H1 (cell line): Measurements from ENCODE around the gene PTCHD1. TPM values are rescaled to one million over a fixed set of nuclear protein-coding genes. Genes with fewer than 3 reads are reported as not detected.

Experiments used
- CTCF ChIA-PET: fragments of 300-600 bp; sonication (Branson Sonifier 250); formaldehyde crosslinking; loops from one replicate; lab custom pipeline; 2021; ENCODE audit not compliant: partially characterized antibody; lab: Charles Lee
- POLR2A ChIA-PET: fragments of 300-600 bp; sonication (Branson Sonifier 250); formaldehyde crosslinking; loops from one replicate; lab custom pipeline; 2021; ENCODE audit warnings: inconsistent platforms; ENCODE audit not compliant: partially characterized antibody; lab: Charles Lee
- DNase-seq, 2 experiments: peaks; one replicate each; pipeline versions ENCODE4 v3.0.0 to v3.0.0-alpha.2; 2010 to 2022; ENCODE audit warnings: low spot score in 2 of 2, low read depth in 1 of 2, mixed read lengths in 1 of 2
- FAIRE-seq: peaks from 2 replicates; lab custom pipeline; 2011; peaks lifted over from hg19 to GRCh38; lab: Jason Lieb, UNC
- H2AFZ ChIP-seq: 2 replicates; pipeline ENCODE4 v1.8.1; 2012; ENCODE audit warnings: low read length, inconsistent platforms
- H2AK5ac ChIP-seq: 2 replicates; pipeline ENCODE4 v1.6.1; 2013; ENCODE audit warnings: low read depth, low read length
- H2BK120ac ChIP-seq: replicated peaks from 2 replicates; pipeline ENCODE3; 2013; ENCODE audit warnings: low read depth, low read length, inconsistent platforms
- H2BK12ac ChIP-seq: 2 replicates; pipeline ENCODE4 v1.6.1; 2013; ENCODE audit warnings: low read depth, low read length
- H2BK15ac ChIP-seq: 2 replicates; pipeline ENCODE4 v1.6.1; 2013; ENCODE audit warnings: low read length
- H2BK20ac ChIP-seq: 2 replicates; pipeline ENCODE4 v1.6.1; 2013; ENCODE audit warnings: low read length
- H2BK5ac ChIP-seq: 2 replicates; pipeline ENCODE4 v1.6.1; 2013; ENCODE audit warnings: low read depth, low read length
- H3K14ac ChIP-seq: 2 replicates; pipeline ENCODE4 v1.6.1; 2013; ENCODE audit warnings: inconsistent platforms; ENCODE audit not compliant: insufficient read length
- H3K18ac ChIP-seq: 2 replicates; pipeline ENCODE4 v1.6.1; 2013; ENCODE audit warnings: low read length; ENCODE audit errors: extremely low read depth
- H3K23ac ChIP-seq: 2 replicates; pipeline ENCODE4 v1.6.1; 2013; ENCODE audit warnings: inconsistent platforms; ENCODE audit not compliant: insufficient read length
- H3K23me2 ChIP-seq: 2 replicates; pipeline ENCODE4 v1.6.1; 2013; ENCODE audit warnings: low read depth, low read length
- H3K27ac ChIP-seq: 2 replicates; pipeline ENCODE4 v1.6.1; 2011; ENCODE audit warnings: low read depth, low read length, inconsistent platforms
- H3K27me3 ChIP-seq, 4 experiments: replicated peaks in 1 of 4; 1 replicate in 1 of 4; 2 replicates in 3 of 4; pipeline versions ENCODE4 v1.6.1 to v1.8.1; 2011 to 2013; ENCODE audit warnings: low read length in 3 of 4, mild to moderate bottlenecking in 3 of 4, inconsistent platforms in 2 of 4, mixed read lengths in 2 of 4, moderate library complexity in 1 of 4; ENCODE audit not compliant: control insufficient read depth in 3 of 4, insufficient read depth in 3 of 4; ENCODE audit errors: extremely low read depth in 1 of 4
- H3K36me3 ChIP-seq, 4 experiments: 2 replicates each; pipeline versions ENCODE4 v1.6.1 to v1.8.1; 2011 to 2013; ENCODE audit warnings: mild to moderate bottlenecking in 4 of 4, low read length in 3 of 4, moderate library complexity in 2 of 4, control low read depth in 1 of 4, inconsistent platforms in 1 of 4; ENCODE audit not compliant: insufficient read depth in 4 of 4, control insufficient read depth in 2 of 4
- H3K4ac ChIP-seq: replicated peaks from 2 replicates; pipeline ENCODE3; 2013; ENCODE audit warnings: low read length, low read depth, mixed read lengths, inconsistent platforms; ENCODE audit not compliant: insufficient read length
- H3K4me1 ChIP-seq, 4 experiments: replicated peaks in 1 of 4; 1 replicate in 1 of 4; 2 replicates in 3 of 4; pipeline versions ENCODE4 v1.6.1 to v1.8.1; 2011 to 2013; ENCODE audit warnings: low read length in 3 of 4, inconsistent platforms in 2 of 4, mixed read lengths in 1 of 4; ENCODE audit not compliant: insufficient read depth in 4 of 4, control insufficient read depth in 3 of 4
- H3K4me2 ChIP-seq, 2 experiments: 2 replicates each; pipeline versions ENCODE4 v1.6.1 to v1.8.1; 2011 to 2013; ENCODE audit warnings: low read depth in 2 of 2, low read length in 2 of 2, control low read depth in 1 of 2, inconsistent platforms in 1 of 2, mild to moderate bottlenecking in 1 of 2; ENCODE audit not compliant: insufficient read depth in 1 of 2
- H3K4me3 ChIP-seq, 4 experiments: fragments of 200-600, 300-600 bp in 1 of 4; sonication (generic), shearing (Covaris generic), sonication (Bioruptor Twin) in 1 of 4; 2 replicates each; pipeline versions ENCODE4 v1.5.1 to v1.8.1; 2011 to 2016; ENCODE audit warnings: low read length in 4 of 4, low read depth in 3 of 4, control low read depth in 2 of 4, inconsistent platforms in 2 of 4, mild to moderate bottlenecking in 2 of 4, mixed read lengths in 1 of 4, moderate library complexity in 1 of 4; ENCODE audit not compliant: insufficient read depth in 2 of 4; ENCODE audit errors: extremely low read depth in 1 of 4
- H3K56ac ChIP-seq: replicated peaks from 2 replicates; pipeline ENCODE3; 2013; ENCODE audit warnings: low read depth, mild to moderate bottlenecking, mixed read lengths, low read length, inconsistent platforms; ENCODE audit not compliant: insufficient read length
- H3K79me1 ChIP-seq: 2 replicates; pipeline ENCODE4 v1.6.1; 2013; ENCODE audit warnings: low read depth, low read length, control low read depth
- H3K79me2 ChIP-seq, 2 experiments: 2 replicates each; pipeline versions ENCODE4 v1.6.1 to v1.8.1; 2012 to 2013; ENCODE audit warnings: low read length in 2 of 2, mild to moderate bottlenecking in 2 of 2, inconsistent platforms in 1 of 2; ENCODE audit not compliant: insufficient read depth in 2 of 2, control insufficient read depth in 1 of 2
- H3K9ac ChIP-seq, 4 experiments: replicated peaks in 1 of 4; 1 replicate in 1 of 4; 2 replicates in 3 of 4; pipeline versions ENCODE4 v1.6.1 to v1.8.1; 2011 to 2013; ENCODE audit warnings: low read depth in 3 of 4, low read length in 3 of 4, control low read depth in 2 of 4, mild to moderate bottlenecking in 2 of 4, moderate library complexity in 2 of 4, inconsistent platforms in 1 of 4; ENCODE audit errors: extremely low read depth in 1 of 4
- H3K9me3 ChIP-seq, 2 experiments: 2 replicates each; pipeline versions ENCODE4 v1.6.1 to v1.8.1; 2012 to 2013; ENCODE audit warnings: mild to moderate bottlenecking in 2 of 2, moderate library complexity in 2 of 2, control low read depth in 1 of 2, inconsistent platforms in 1 of 2, low read depth in 1 of 2, low read length in 1 of 2, mixed read lengths in 1 of 2; ENCODE audit not compliant: insufficient read depth in 2 of 2
- H4K20me1 ChIP-seq, 2 experiments: replicated peaks in 1 of 2; 2 replicates each; pipeline versions ENCODE3 to v1.8.1; 2011 to 2013; ENCODE audit warnings: inconsistent platforms in 2 of 2, low read length in 2 of 2, mild to moderate bottlenecking in 1 of 2; ENCODE audit not compliant: insufficient read depth in 2 of 2, control insufficient read depth in 1 of 2
- H4K5ac ChIP-seq: 2 replicates; pipeline ENCODE4 v1.6.1; 2013; ENCODE audit warnings: low read length, low read depth, mixed read lengths, inconsistent platforms; ENCODE audit not compliant: insufficient read length
- H4K8ac ChIP-seq: 2 replicates; pipeline ENCODE4 v1.8.0; 2013; ENCODE audit warnings: mild to moderate bottlenecking, moderate library complexity, low read length, inconsistent platforms; ENCODE audit not compliant: insufficient read depth; ENCODE audit errors: extremely low read depth
- H4K91ac ChIP-seq: replicated peaks from 2 replicates; pipeline ENCODE3; 2013; ENCODE audit warnings: low read length, mixed read lengths, inconsistent platforms; ENCODE audit not compliant: insufficient read length
- BACH1 ChIP-seq: IDR thresholded peaks from 2 replicates; pipeline ENCODE4 v1.6.1; 2012; ENCODE audit warnings: low read length, improper control_type of control experiment
- FOSL1 ChIP-seq: IDR thresholded peaks from 2 replicates; pipeline ENCODE4 v1.6.1; 2011; ENCODE audit warnings: mild to moderate bottlenecking, low read depth, low read length, moderate library complexity; ENCODE audit not compliant: insufficient read depth
- KDM4A ChIP-seq: IDR thresholded peaks from one replicate; pipeline ENCODE4 v1.7.1; 2012; ENCODE audit warnings: low read depth, mild to moderate bottlenecking, moderate library complexity, low read length, inconsistent platforms; ENCODE audit not compliant: severe bottlenecking
- SAP30 ChIP-seq: fragments of 300-600 bp; sonication (generic); IDR thresholded peaks from 2 replicates; pipeline ENCODE4 v1.7.1; 2012; ENCODE audit warnings: low read length, moderate library complexity, mild to moderate bottlenecking, inconsistent platforms; ENCODE audit not compliant: insufficient read depth, insufficient replicate concordance
- SIX5 ChIP-seq: IDR thresholded peaks from 2 replicates; pipeline ENCODE4 v1.6.1; 2011; ENCODE audit warnings: mild to moderate bottlenecking, low read depth, low read length
- WGBS, 2 experiments: shearing (Covaris generic) in 1 of 2; methylation state at CpG; one replicate each; pipeline versions ENCODE4 v1.1.6 to v1.1.7; 2013 to 2015; ENCODE audit warnings: low lambda C conversion rate in 2 of 2, mixed read lengths in 2 of 2, inconsistent platforms in 1 of 2, low coverage in 1 of 2, missing lambda C conversion rate in 1 of 2; ENCODE audit not compliant: insufficient replicate concordance in 2 of 2, insufficient coverage in 1 of 2, insufficient read length in 1 of 2; ENCODE audit errors: extremely low coverage in 1 of 2, missing lambda C conversion rate in 1 of 2; 5-methylcytosine and 5-hydroxymethylcytosine counted together
- polyA plus RNA-seq, 7 experiments: library from polyadenylated mRNA; depleted of rRNA in 3 of 7; stranded (reverse) in 5 of 7; unstranded in 2 of 7; fragments of >200 nt in 5 of 7; fragments of 200-250 nt in 2 of 7; gene quantifications; 1 replicate in 5 of 7; 2 replicates in 1 of 7; 4 replicates in 1 of 7; pipeline versions ENCODE4 v1.2.1 to v1.2.3, GENCODE V29; 2011 to 2013; ENCODE audit warnings: missing spikeins in 2 of 7, mixed read lengths in 2 of 7
- total RNA-seq: library from RNA; stranded (reverse); fragmentation: NEBNext Ultra II Directional; extraction: Animal tissue kit (Norgen Biotek cat#: 25700); gene quantifications from 2 replicates; pipeline ENCODE4 v1.2.1, GENCODE V29; 2021

The PTCHD1 gene
- total and polyA plus RNA-seq, 2 of the 8 experiments (the other 6 are each of a cell fraction or from before 2014, with no cell fraction given): 0.53 to 2.4 TPM

DNA sequence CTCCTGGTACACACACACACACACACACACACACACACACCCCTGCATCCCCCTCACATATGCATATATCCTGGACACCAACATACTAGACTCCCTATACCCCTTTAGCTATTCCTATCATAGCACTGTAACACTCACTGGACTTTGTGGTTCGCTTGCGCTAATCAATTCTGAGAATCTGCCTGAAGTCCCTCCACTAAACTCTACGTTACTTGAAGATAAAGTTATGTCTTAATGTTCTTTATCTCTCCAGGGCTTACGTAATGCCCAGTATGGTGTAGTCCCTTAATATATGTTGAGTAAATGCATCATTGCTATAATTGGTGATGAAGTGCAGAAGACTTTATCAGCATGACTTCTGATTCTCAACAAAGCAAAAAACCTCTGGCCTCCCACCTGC lies 32.3 kb downstream of the PTCHD1 start:
- H2AFZ ChIP-seq: no peak overlapping the region
- no peaks in the 10 kb centered on the region for H3K79me2 ChIP-seq
- H3K9me3 ChIP-seq: peaks cover 0 to 6% of the 10 kb centered on the region in 2 experiments; a peak in 1 of 4 replicates
- peaks cover 0 to 6% (median 0%) of the 10 kb centered on the region in 4 experiments; a peak in 2 of 8 replicates for H3K36me3 ChIP-seq
- H3K4ac ChIP-seq: no peak overlapping the region
- no peak overlapping the region for H3K18ac ChIP-seq
- H4K8ac ChIP-seq: no peak overlapping the region
- no peak overlapping the region for H2BK20ac ChIP-seq
- H3K4me3 ChIP-seq: no peak overlapping the region
- H3K27me3 ChIP-seq: no peaks in the 10 kb centered on the region
- H3K27ac ChIP-seq: no peak overlapping the region
- H4K20me1 ChIP-seq: no peaks in the 10 kb centered on the region
- no peak overlapping the region for H2BK5ac ChIP-seq
- 93% methylated on average over 4 of the region's 4 CpGs; no CpG with 5 or more reads in 1 of the 2 experiments for WGBS, 2 experiments
- ChIA-PET POLR2A (no interaction called here), CTCF (interaction anchor here (1.1 kb wide), 1 partner anchor 36 kb away, joined by 4 read pairs; no protein-coding TSS in a partner anchor)
- no peak overlapping the region for H4K91ac ChIP-seq
- H2BK120ac ChIP-seq: no peak overlapping the region
- FAIRE-seq: no peak
- H3K23me2 ChIP-seq: no peaks in the 10 kb centered on the region
- H3K14ac ChIP-seq: no peak overlapping the region
- H4K5ac ChIP-seq: no peak overlapping the region
- no peak overlapping the region for H3K23ac ChIP-seq
- H2BK15ac ChIP-seq: no peak overlapping the region
- H3K9ac ChIP-seq: no peak overlapping the region
- no peaks in the 10 kb centered on the region for H3K79me1 ChIP-seq
- no peak overlapping the region for H3K56ac ChIP-seq
- H3K4me1 ChIP-seq: no peaks in the 10 kb centered on the region
- TF ChIP-seq SIX5 (no peak), BACH1 (no peak), SAP30 (no peak), KDM4A (no peak), FOSL1 (no peak)
- DNase-seq: no peak
- no peak overlapping the region for H2AK5ac ChIP-seq
- H3K4me2 ChIP-seq: no peak overlapping the region
- no peak overlapping the region for H2BK12ac ChIP-seq
